Measurements from ENCODE around the gene EPAS1.

DNA sequence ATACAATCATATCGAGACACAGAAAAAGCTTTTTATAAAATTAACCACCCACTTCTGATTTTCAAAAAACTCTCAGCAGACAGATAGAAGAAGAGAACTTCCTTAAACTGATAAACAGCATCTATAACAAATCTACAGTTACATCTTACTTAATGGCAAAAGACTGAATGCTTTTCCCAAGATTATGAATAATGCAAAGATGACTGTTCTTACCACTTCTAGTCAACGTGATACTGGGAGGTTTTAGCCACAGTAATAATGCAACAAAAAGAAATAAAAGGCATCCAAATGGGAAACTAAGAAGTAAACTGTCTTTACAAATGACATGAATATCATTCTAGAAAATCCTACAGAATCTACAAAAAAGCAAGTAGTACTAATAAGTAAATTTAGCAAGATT is 124.2 kb downstream of the EPAS1 start:
- TF ChIP-seq, protein P1, sequence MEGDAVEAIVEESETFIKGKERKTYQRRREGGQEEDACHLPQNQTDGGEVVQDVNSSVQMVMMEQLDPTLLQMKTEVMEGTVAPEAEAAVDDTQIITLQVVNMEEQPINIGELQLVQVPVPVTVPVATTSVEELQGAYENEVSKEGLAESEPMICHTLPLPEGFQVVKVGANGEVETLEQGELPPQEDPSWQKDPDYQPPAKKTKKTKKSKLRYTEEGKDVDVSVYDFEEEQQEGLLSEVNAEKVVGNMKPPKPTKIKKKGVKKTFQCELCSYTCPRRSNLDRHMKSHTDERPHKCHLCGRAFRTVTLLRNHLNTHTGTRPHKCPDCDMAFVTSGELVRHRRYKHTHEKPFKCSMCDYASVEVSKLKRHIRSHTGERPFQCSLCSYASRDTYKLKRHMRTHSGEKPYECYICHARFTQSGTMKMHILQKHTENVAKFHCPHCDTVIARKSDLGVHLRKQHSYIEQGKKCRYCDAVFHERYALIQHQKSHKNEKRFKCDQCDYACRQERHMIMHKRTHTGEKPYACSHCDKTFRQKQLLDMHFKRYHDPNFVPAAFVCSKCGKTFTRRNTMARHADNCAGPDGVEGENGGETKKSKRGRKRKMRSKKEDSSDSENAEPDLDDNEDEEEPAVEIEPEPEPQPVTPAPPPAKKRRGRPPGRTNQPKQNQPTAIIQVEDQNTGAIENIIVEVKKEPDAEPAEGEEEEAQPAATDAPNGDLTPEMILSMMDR (IDR thresholded peaks at IDR 0.05): no peak
- no peak for TF ChIP-seq POLR2A (IDR thresholded peaks at IDR 0.05)

Measured in thyroid gland (tissue), 4 donors.